Activated CD8-positive, alpha-beta memory T cell treated with anti-CD3 and anti-CD28 coated beads for 1 hour (primary cell): Measurements from ENCODE around the gene SORL1.
"Not testable (repeated sequence)": the region's sequence is repeated elsewhere in the genome, so short reads cannot be mapped to it uniquely, and the experiment has no call there.

Experiments
- DNase-seq, 2 donors: peaks; one replicate each; pipeline ENCODE4 v3.0.0-alpha.2; 2020; ENCODE audit warnings: low read depth in 1 of 2; ENCODE audit errors: extremely low read depth in 1 of 2

SORL1 gene

GRCh38 chr11:121451986-121452608 lies at the start of gene SORL1:
TSS of gene SORL1 (plus strand) at chr11:121452314. CDS start at chr11:121452332, 18 bp downstream.
- DNase-seq = peak in 1 of 2 donors; percentile 63

GRCh38 chr11:121405646-121406045 lies 46.5 kb upstream of the SORL1 start:
- DNase-seq = no peak

DNA sequence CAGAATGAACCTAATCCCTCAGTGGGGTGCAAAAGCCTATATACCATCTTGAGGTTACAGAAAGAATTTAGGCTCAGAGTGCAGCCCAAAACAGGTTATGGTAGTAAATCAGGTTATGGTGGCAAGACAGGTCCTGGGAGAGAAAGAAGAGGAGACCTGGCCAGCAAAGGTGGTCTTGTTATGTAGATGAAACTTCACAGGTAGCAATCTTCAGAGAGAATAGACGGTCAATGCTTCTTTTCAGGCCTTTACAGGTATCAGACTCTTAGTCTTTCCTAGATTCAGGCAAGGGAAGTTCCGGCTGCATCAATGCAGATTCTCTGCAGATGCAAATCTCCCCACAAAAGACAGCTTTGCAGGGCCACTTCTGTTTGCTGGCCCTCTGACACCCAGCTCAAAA lies 45.8 kb upstream of the SORL1 start:
- DNase-seq = no peak

- no peak for DNase-seq
These were observed 43.3 kb upstream of the SORL1 start for GRCh38 chr11:121408830-121409229.

- DNase-seq = not testable (repeated sequence)
These were observed 42.1 kb upstream of the SORL1 start for GRCh38 chr11:121410041-121410440.

- not testable (repeated sequence) for DNase-seq
These were observed 40.8 kb upstream of the SORL1 start for GRCh38 chr11:121411330-121411729.

GRCh38 chr11:121412000-121412587 lies 40.0 kb upstream of the SORL1 start:
- DNase-seq = no peak

DNA sequence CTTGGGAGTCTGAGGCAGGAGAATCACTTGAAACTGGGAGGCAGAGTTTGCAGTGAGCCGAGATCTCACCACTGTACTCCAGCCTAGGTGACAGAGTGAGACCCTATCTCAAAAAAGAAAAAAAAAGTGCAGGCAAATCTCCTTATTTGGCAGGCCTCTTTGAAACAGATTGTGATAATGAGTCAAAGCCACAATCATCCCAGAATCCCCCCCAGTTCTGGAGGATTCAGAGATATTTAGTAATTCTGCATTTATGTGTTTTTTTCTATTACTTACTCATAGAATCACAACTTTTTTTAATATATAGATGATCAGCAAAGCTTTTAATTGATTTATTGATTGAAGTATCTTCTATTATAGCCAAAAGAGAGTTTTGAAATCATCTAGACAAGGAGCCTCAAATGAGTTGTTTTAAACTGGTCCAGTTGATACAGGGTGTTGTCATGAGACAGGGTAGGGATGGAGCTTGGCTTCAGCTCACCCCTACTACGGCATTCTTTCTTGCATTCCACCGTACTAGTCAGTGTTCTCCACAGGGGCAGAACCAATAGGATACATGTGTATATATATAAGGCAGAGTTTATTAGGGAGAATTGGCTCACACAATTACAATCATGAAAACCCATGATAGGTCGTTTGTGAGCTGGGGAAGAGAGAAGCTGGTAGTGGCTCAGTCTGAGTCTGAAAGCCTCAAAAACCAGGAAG lies 39.3 kb upstream of the SORL1 start:
- no peak for DNase-seq

DNA sequence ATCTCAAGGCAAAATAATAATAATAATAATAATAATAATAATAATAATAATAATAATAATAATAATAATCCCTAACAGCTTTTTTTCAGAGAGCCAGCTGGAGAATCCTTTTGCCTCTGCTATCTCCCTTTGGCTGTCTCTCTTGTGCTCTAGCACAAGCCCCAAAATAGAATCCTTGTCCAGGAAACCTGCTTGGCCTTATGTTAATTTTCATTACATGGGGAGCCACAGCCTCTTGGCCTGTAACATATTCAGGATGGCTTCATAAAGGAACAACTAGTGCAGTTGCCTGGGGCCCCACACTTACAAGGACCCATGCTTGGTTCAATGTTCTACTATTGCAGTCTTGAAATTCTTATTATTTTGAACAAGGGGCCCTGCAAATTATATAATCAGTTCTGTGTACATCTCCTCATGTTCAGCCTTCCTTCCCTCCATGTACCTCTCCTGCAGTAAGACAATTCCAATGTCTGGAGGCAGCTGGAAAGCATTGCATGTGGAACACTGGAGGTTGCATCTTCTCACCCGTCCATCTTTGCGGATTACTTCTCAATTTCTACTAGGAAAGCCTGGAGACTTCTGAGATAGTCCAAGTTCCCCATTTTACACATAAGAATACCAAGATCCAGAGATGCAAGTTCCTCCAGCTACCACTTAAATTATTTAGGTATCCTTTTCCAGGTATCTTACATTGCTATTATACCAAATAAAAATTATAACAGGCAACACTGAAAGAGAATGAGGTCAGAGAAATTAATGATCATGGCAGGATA lies 37.8 kb upstream of the SORL1 start:
- DNase-seq = no peak

GRCh38 chr11:121415856-121416255 lies 36.3 kb upstream of the SORL1 start:
- DNase-seq = no peak

- DNase-seq = peak in 1 of 2 donors; percentile 11
These were observed 35.0 kb upstream of the SORL1 start for GRCh38 chr11:121417055-121417551.

- DNase-seq = no peak
These were observed 34.5 kb upstream of the SORL1 start for GRCh38 chr11:121417607-121418006.

DNA sequence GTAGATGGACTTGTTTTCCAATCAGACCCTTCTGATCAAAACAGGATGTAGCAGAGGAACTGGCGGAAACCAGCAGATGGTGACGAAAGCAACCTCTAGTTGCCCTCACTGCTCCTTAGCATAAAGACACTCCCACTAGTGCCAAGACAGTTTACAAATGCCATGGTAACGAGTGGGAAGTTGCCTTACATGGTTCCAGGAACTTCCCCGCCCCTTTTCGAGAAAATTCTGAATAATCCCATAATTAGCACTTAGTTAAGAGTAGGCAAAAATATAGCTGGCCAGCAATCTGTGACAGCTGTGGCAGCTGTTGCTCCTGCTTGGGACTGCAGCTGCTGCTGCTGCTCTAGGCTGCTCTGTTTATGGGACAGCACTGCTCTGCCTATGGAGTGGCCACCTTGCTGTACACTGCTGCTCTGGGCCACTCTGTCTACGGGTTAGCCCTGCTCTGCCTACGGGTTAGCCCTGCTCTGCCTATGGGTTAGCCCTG lies 33.4 kb upstream of the SORL1 start:
- DNase-seq = no peak

DNA sequence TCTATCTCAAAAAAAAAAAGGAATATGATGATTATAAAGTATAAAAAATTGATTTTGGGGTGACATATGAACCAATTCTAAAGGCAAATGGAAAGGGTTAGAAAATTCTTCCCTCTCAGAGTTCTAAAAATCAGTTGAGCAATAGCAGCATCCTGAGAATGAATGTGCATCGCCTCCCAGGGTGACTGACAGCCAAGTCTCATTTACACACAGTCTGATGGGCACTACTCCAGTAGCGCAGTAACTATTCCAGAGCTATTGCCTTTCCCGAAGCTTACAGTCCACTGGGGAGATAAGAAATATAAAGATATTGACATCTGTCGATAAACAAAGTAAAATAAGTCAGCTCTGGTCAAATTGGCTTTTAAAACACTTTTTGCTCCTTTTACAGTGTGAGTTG lies 32.3 kb upstream of the SORL1 start:
- DNase-seq = no peak

DNA sequence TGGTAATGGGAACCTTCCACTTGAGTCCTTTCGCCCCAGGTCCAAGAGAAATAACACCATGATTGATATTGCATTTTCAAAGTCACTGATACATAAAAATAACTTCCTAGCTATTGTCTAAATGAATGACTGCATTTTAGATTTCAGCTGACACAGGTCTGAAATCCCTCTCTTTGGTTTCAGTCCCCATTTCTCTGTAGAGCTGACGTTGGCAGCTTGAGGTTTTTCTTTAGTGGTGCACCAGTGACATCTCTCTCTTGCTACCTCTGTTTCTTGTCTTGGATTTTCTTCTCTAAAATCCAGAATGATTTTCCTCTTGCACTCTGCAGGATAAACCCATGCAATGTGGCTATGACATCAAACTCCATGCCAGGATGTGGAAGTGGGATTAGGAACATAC lies 31.7 kb upstream of the SORL1 start:
- no peak for DNase-seq

- no peak for DNase-seq
These were observed 30.8 kb upstream of the SORL1 start for GRCh38 chr11:121421149-121421901.

GRCh38 chr11:121422675-121423074 lies 29.4 kb upstream of the SORL1 start:
- DNase-seq = no peak

- DNase-seq = no peak
These were observed 26.3 kb upstream of the SORL1 start for GRCh38 chr11:121425828-121426227.

DNA sequence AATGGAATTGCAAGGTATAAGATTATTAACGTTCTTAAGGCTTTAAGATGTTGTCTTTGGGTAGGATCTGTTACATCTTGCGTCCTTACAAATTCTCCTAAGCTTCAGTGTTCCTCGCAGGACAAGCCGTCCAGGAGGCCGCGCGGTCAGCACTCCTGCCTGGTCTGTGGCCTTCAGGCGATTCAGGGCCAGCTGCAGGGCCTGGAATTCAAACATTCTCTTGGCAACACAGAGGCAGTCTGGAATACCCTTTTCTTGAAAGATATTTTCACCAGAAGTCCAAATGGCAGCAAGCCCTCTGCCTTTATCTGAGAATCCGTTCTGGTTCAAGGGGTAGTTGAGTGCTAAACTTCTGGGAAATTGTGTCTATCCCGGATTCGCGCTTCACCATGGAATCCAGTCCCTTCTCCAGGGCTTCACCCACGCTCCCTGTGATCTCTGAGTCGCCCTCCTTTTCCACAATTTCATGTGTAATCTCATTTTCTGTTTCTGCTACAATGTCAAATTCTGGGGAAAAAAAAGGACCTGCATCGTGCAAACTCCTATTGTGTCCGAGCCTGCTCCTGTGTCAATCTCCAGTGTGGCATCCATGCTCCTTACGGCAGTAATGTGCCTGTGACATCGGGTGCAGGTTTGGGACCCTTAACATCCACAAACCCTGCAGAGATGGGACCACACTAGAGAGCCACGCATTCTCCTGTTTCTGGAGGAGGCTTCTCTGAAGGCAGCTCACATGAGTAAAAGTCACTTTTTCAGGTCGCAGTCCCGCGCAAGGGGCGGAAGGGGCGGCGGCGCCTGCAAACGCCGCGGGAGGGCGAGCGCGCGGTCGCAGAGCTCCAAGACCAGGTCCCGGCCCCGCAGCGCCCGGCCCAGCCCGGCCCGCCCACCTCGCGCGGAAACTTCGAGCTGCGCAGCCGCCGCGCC lies 25.4 kb upstream of the SORL1 start:
- peak in 1 of 2 donors; percentile 37 for DNase-seq
